Gastrocnemius medialis (tissue), 4 donors: ENCODE measurements around the gene VEGFC. TPM values are rescaled to one million over a fixed set of nuclear protein-coding genes. Genes with fewer than 3 reads are reported as not detected.

Experiments
- ATAC-seq, 2 donors: fragments of 150-250 bp; one replicate each; pipeline ENCODE4 v1.9.1; 2016
- DNase-seq, 2 donors: peaks; one replicate each; pipeline ENCODE4 v3.0.0-alpha.2; 2019
- H3K27ac ChIP-seq, 4 donors: fragments of 200-600 bp; sonication (generic); 1 replicate in 1 of 4; 2 replicates in 3 of 4; pipeline ENCODE4 v1.5.1; 2016 to 2018; ENCODE audit warnings: mild to moderate bottlenecking in 2 of 4, moderate library complexity in 1 of 4
- H3K27me3 ChIP-seq, 3 donors: fragments of 200-600 bp; sonication (generic) in 2 of 3; 1 replicate in 1 of 3; 2 replicates in 2 of 3; pipeline versions ENCODE4 v1.5.1 to v1.6.0; 2016 to 2019; ENCODE audit warnings: mild to moderate bottlenecking in 1 of 3, moderate library complexity in 1 of 3
- H3K36me3 ChIP-seq, 2 donors: fragments of 200-600 bp; sonication (generic) in 1 of 2; one replicate each; pipeline ENCODE4 v1.5.1; 2017 to 2018
- H3K4me1 ChIP-seq, 2 donors: fragments of 200-600 bp; sonication (generic) in 1 of 2; one replicate each; pipeline ENCODE4 v1.5.1; 2016 to 2017; ENCODE audit warnings: mild to moderate bottlenecking in 2 of 2
- H3K4me3 ChIP-seq, 4 donors: fragments of 200-600 bp; sonication (generic) in 3 of 4; 1 replicate in 1 of 4; 2 replicates in 3 of 4; pipeline ENCODE4 v1.5.1; 2016 to 2019; ENCODE audit warnings: mild to moderate bottlenecking in 2 of 4
- H3K9me3 ChIP-seq, 3 donors: fragments of 200-600 bp; sonication (generic) in 2 of 3; 1 replicate in 1 of 3; 2 replicates in 2 of 3; pipeline ENCODE4 v1.5.1; 2016 to 2019
- POLR2A ChIP-seq, 2 donors: fragments of 450-650 bp; IDR thresholded peaks; one replicate each; pipeline ENCODE4 v1.6.1; 2017; ENCODE audit warnings: antibody characterized with exemption in 2 of 2, mild to moderate bottlenecking in 2 of 2, moderate library complexity in 2 of 2
- in situ Hi-C, 4 donors: fragments of 200-750 bp; cut with MboI; loops; one replicate each; pipeline versions ENCODE4 v1.15.0 to v1.8.0; 2017; ENCODE audit warnings: low sequenced_read_pairs in 4 of 4
- intact Hi-C: fragments of 100-400 bp; cut with DNase I; formaldehyde crosslinking; loops from one replicate; pipeline ENCODE4 v1.15.1; 2023; ENCODE audit warnings: low total_unique reads
- total RNA-seq, 4 donors: library from RNA; depleted of rRNA; stranded (reverse); fragments of >200 nt; gene quantifications; one replicate each; pipeline versions ENCODE4 v1.1.0 to v1.2.3, GENCODE V29; 2016
- TF ChIP-seq, protein P1 (sequence below), 5 experiments: fragments of 450-650 bp in 3 of 5; fragments of 200-600 bp in 2 of 5; sonication (generic) in 2 of 5; IDR thresholded peaks in 4 of 5; conservative IDR thresholded peaks in 1 of 5; 1 replicate in 4 of 5; 2 replicates in 1 of 5; pipeline ENCODE4 v1.5.1; 2016 to 2019; ENCODE audit warnings: antibody characterized with exemption in 5 of 5, mild to moderate bottlenecking in 3 of 5, moderate library complexity in 3 of 5

The VEGFC gene
- total RNA-seq, 4 donors from 2014 or later, result 1.1 to 2.9 (median 2.3) TPM

DNA sequence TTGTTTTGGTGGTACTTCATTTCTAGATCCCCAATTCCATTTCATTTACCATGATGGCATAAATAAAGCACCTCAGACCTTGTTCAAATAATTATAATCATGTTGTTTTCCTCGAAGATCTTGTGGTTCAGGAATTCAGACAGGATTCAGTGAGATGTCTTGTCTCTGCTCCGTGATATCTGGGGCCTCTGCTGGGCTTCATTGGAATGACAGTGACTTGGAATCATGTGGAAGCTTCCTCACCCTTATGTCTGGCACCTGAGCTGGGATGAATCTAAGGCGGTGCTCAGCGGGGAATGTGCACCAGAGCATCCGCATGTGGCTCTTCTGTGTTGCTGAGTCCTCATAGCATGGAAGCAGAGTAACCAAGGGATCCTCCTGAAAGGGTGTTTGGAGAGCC is 132.2 kb downstream of the VEGFC start:
- no peaks in the 10 kb centered on the region for H3K9me3 ChIP-seq
- H3K27ac ChIP-seq, result no peak overlapping the region
- DNase-seq (no peak), ATAC-seq (no peak)
- H3K4me3 ChIP-seq, result no peak overlapping the region
- in situ Hi-C loops (no loop called here), intact Hi-C loops (no loop called here)
- no peaks in the 10 kb centered on the region for H3K27me3 ChIP-seq
- no peaks in the 10 kb centered on the region for H3K4me1 ChIP-seq
- no peaks in the 10 kb centered on the region for H3K36me3 ChIP-seq
- no peak for TF ChIP-seq POLR2A (IDR thresholded peaks at IDR 0.05)

DNA sequence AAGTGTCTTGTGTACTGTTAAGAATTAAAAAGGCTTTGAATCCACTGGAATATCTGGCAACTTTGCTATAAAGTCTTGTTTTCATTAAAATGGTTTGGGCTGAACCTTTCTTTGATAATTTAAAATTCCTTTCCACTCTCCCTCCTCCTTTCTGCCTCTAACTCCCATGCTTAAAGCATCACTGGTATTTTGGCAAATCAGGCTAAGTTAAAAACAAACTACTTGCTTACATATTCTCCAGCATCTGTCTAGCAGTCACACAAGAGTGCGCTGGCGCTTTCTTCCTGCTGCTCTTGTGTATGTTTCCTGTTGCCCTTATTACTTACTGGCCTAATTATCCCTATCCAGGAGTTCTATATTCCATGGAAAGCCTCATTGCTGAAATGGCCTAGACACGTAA is 136.6 kb downstream of the VEGFC start:
- H3K4me3 ChIP-seq, result no peak overlapping the region
- H3K9me3 ChIP-seq, result no peaks in the 10 kb centered on the region
- H3K27me3 ChIP-seq, result no peaks in the 10 kb centered on the region
- H3K27ac ChIP-seq, result no peak overlapping the region
- H3K4me1 ChIP-seq, result no peaks in the 10 kb centered on the region
- intact Hi-C loops, result no loop called here
- TF ChIP-seq, protein P1, sequence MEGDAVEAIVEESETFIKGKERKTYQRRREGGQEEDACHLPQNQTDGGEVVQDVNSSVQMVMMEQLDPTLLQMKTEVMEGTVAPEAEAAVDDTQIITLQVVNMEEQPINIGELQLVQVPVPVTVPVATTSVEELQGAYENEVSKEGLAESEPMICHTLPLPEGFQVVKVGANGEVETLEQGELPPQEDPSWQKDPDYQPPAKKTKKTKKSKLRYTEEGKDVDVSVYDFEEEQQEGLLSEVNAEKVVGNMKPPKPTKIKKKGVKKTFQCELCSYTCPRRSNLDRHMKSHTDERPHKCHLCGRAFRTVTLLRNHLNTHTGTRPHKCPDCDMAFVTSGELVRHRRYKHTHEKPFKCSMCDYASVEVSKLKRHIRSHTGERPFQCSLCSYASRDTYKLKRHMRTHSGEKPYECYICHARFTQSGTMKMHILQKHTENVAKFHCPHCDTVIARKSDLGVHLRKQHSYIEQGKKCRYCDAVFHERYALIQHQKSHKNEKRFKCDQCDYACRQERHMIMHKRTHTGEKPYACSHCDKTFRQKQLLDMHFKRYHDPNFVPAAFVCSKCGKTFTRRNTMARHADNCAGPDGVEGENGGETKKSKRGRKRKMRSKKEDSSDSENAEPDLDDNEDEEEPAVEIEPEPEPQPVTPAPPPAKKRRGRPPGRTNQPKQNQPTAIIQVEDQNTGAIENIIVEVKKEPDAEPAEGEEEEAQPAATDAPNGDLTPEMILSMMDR (IDR thresholded peaks at IDR 0.05 in 4 of 5, conservative IDR thresholded peaks at IDR 0.05 in 1 of 5), result no peak
- no peak for TF ChIP-seq POLR2A (IDR thresholded peaks at IDR 0.05)
- DNase-seq (no peak), ATAC-seq (no peak)
- no peaks in the 10 kb centered on the region for H3K36me3 ChIP-seq
- in situ Hi-C loops, result no loop called here

DNA sequence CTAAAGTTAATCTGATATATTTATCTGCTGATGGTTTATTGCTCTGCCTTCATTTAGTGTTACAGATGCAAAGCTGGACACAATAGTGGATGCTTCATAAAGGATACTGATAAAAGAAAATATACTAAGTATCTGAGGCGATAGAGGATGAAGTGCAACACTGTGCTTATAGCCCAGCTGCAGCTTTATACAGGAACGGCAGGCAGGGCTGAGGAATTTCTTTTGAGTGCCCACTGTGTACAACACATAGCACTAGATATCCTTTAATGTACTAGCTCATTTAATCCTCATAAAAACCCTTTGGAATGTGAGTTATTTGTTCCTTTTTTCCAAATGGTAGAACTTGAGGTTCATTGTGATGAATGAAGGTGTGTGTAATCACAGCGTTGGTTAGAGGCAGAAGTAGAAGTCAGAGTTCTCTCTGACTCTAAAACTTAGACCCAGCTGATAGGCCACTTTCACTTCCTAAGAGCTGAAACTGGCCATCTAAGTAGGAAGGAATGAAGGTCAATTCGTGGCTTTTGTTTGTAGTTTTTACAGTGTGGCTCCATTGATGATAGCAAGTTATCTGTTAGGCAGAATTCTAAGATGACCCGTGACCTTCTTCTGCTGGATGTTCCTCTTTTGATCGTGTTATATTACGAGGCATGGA is 138.0 kb downstream of the VEGFC start:
- ATAC-seq (no peak), DNase-seq (no peak)
- in situ Hi-C loops, result no loop called here
- Histone ChIP-seq H3K27ac (no peak overlapping the region), H3K4me1 (no peaks in the 10 kb centered on the region), H3K27me3 (no peaks in the 10 kb centered on the region), H3K9me3 (no peaks in the 10 kb centered on the region), H3K4me3 (no peak overlapping the region), H3K36me3 (no peaks in the 10 kb centered on the region)
- intact Hi-C loops, result no loop called here
- TF ChIP-seq, protein P1 (IDR thresholded peaks at IDR 0.05 in 4 of 5, conservative IDR thresholded peaks at IDR 0.05 in 1 of 5), result no peak
- TF ChIP-seq POLR2A (IDR thresholded peaks at IDR 0.05), result no peak

DNA sequence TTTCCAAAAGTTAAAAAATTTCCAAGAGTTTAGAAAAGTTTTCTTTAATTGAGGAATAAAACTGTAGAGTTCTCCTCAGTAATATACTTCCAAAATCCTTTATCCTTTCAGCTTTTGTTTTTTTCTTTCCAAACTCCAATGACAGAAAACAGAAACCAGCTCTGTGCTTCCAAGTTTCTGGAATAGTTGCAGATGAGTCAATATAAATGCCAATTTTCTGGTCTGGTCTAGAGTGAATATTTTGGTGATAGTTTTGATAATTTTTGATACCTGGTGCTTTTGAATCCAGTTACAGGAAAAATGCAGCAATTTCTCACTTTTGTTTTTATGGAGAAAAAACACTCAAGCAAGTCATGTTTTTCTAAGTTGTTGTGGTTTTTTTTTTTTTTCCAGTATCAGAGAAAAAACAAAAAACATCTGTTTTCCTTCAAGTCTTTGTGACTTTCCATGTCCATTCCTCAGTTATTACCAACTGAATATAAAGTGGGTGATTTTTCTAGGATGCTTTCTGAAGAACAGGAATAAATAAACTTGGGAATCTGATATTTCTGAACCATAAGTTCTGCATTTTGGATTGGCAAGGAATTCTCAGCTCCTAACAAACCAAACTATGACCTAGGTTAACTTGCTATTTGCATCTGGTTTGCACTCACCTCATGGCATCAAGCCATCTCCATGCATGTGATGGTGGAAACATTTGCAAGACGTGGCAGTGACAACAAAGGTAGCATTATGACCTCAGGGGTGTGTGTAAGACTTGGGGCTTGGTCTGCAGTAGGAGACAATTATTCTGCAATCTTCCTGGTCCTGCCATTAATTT is 139.1 kb downstream of the VEGFC start:
- Histone ChIP-seq H3K4me3 (no peak overlapping the region), H3K9me3 (no peaks in the 10 kb centered on the region), H3K36me3 (no peaks in the 10 kb centered on the region), H3K27me3 (no peaks in the 10 kb centered on the region), H3K4me1 (no peaks in the 10 kb centered on the region), H3K27ac (no peak overlapping the region)
- in situ Hi-C loops, result no loop called here
- TF ChIP-seq POLR2A (IDR thresholded peaks at IDR 0.05), result no peak
- TF ChIP-seq, protein P1 (IDR thresholded peaks at IDR 0.05 in 4 of 5, conservative IDR thresholded peaks at IDR 0.05 in 1 of 5), result no peak
- intact Hi-C loops, result no loop called here
- DNase-seq (no peak), ATAC-seq (no peak)

DNA sequence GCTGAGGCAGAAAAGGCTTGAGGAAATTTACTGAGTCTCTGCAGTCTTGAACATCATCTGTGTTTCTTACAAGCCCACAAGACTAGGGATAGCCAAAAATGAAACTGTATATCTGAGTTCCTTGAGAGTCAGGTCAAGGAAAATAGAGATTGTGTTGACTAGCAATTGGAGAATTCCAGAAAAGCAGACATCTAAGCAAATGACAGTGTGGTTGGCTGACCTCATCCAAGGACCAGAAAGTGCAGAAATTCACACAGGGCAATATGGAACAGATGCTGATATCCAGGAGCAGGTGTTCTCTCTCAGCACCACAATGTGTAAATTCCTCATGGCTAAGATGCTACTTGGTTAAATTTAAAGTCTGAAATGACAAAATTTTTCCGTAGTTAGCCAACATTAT is 146.4 kb downstream of the VEGFC start:
- in situ Hi-C loops, result no loop called here
- intact Hi-C loops, result no loop called here
- no peak for DNase-seq
- Histone ChIP-seq H3K27ac (no peak overlapping the region), H3K36me3 (no peaks in the 10 kb centered on the region), H3K4me3 (no peak overlapping the region), H3K9me3 (no peaks in the 10 kb centered on the region), H3K27me3 (no peaks in the 10 kb centered on the region), H3K4me1 (no peaks in the 10 kb centered on the region)
- TF ChIP-seq, protein P1 (IDR thresholded peaks at IDR 0.05 in 4 of 5, conservative IDR thresholded peaks at IDR 0.05 in 1 of 5), result no peak
- TF ChIP-seq POLR2A (IDR thresholded peaks at IDR 0.05), result no peak
- ATAC-seq, result no peak
